Loucy (cell line): ENCODE data around the gene FOXJ2.
A peak's percentile ranks its signal among the peaks of the same experiment; 100 is the strongest.

Experiments
- H2AFZ ChIP-seq: fragments of 200-600 bp; sonication (generic); 2 replicates; pipeline ENCODE4 v1.6.0; 2016; ENCODE audit warnings: antibody characterized with exemption, mild to moderate bottlenecking, low read length, moderate library complexity
- H3F3A ChIP-seq: fragments of 200-600 bp; 2 replicates; pipeline ENCODE4 v1.6.0; 2016; ENCODE audit warnings: antibody characterized with exemption, low read depth, mild to moderate bottlenecking
- H3K27me3 ChIP-seq: fragments of 200-600 bp; sonication (generic); 2 replicates; pipeline ENCODE4 v1.6.1; 2014; ENCODE audit warnings: low read length, mild to moderate bottlenecking; ENCODE audit not compliant: insufficient read depth, poor library complexity, severe bottlenecking
- H3K36me3 ChIP-seq: fragments of 200-600 bp; sonication (generic); 2 replicates; pipeline ENCODE4 v1.6.1; 2016; ENCODE audit warnings: low read length; ENCODE audit not compliant: insufficient read depth
- H3K4me1 ChIP-seq: fragments of 200-600 bp; sonication (generic); 2 replicates; pipeline ENCODE4 v1.5.1; 2014; ENCODE audit warnings: low read length, mild to moderate bottlenecking; ENCODE audit not compliant: insufficient read depth, poor library complexity, severe bottlenecking
- H3K4me2 ChIP-seq: fragments of 200-600 bp; sonication (generic); 2 replicates; pipeline ENCODE4 v1.6.0; 2014; ENCODE audit warnings: antibody characterized with exemption, low read length, low read depth, mild to moderate bottlenecking; ENCODE audit not compliant: poor library complexity, severe bottlenecking
- H3K4me3 ChIP-seq: fragments of 200-600 bp; sonication (generic); 2 replicates; pipeline ENCODE4 v1.5.1; 2014; ENCODE audit warnings: low read length, mild to moderate bottlenecking, mixed read lengths; ENCODE audit not compliant: poor library complexity, severe bottlenecking
- H3K79me2 ChIP-seq: fragments of 200-600 bp; sonication (generic); 2 replicates; pipeline ENCODE4 v1.6.1; 2014; ENCODE audit warnings: low read length; ENCODE audit not compliant: insufficient read depth
- H3K9ac ChIP-seq: fragments of 200-600 bp; sonication (generic); 2 replicates; pipeline ENCODE4 v1.6.0; 2014; ENCODE audit warnings: mild to moderate bottlenecking, low read depth, low read length, moderate library complexity; ENCODE audit not compliant: poor library complexity, severe bottlenecking
- H3K9me2 ChIP-seq: fragments of 200-600 bp; sonication (generic); replicated peaks from 2 replicates; pipeline ENCODE4 v1.6.1; 2016; ENCODE audit warnings: low read depth, low read length, mixed read lengths
- H3K9me3 ChIP-seq: fragments of 200-600 bp; sonication (generic); 2 replicates; pipeline ENCODE4 v1.6.1; 2014; ENCODE audit warnings: mild to moderate bottlenecking, antibody characterized with exemption, low read length, low read depth; ENCODE audit not compliant: insufficient read depth
- H4K20me1 ChIP-seq: fragments of 200-600 bp; sonication (generic); 2 replicates; pipeline ENCODE4 v1.6.0; 2014; ENCODE audit warnings: antibody characterized with exemption, low read length, mild to moderate bottlenecking; ENCODE audit not compliant: insufficient read depth, poor library complexity, severe bottlenecking
- CTCF ChIP-seq: fragments of 200-600 bp; sonication (generic); conservative IDR thresholded peaks from 2 replicates; pipeline ENCODE4 v1.5.1; 2014; ENCODE audit warnings: mild to moderate bottlenecking, antibody characterized with exemption, low read length
- EZH2phosphoT487 ChIP-seq: fragments of 200-600 bp; IDR thresholded peaks from 2 replicates; pipeline ENCODE4 v1.6.1; 2018; ENCODE audit warnings: antibody characterized with exemption, mild to moderate bottlenecking, moderate library complexity, borderline replicate concordance

Gene FOXJ2

GRCh38 chr12:8038659-8039114 is 6.2 kb downstream of the FOXJ2 start:
- Histone ChIP-seq H3K36me3 (peaks cover 14% of the 10 kb centered on the region; the same call in 1 of the 2 replicates), H3F3A (no peaks in the 10 kb centered on the region), H3K9ac (peak overlapping the region; percentile 35), H3K4me1 (peaks cover 53% of the 10 kb centered on the region), H4K20me1 (no peaks in the 10 kb centered on the region), H3K4me3 (peak overlapping the region; percentile 56), H3K9me2 (no peaks in the 10 kb centered on the region), H3K27me3 (no peaks in the 10 kb centered on the region), H2AFZ (no peak overlapping the region), H3K9me3 (no peaks in the 10 kb centered on the region), H3K4me2 (peak overlapping the region; percentile 95), H3K79me2 (peaks cover 11% of the 10 kb centered on the region)
- TF ChIP-seq CTCF (no peak), EZH2phosphoT487 (no peak)

GRCh38 chr12:8040791-8041190 is 8.3 kb downstream of the FOXJ2 start:
- no peak overlapping the region for H3K9ac ChIP-seq
- H3F3A ChIP-seq = no peaks in the 10 kb centered on the region
- no peak overlapping the region for H3K4me3 ChIP-seq
- no peak overlapping the region for H2AFZ ChIP-seq
- H3K9me2 ChIP-seq = no peaks in the 10 kb centered on the region
- no peaks in the 10 kb centered on the region for H3K9me3 ChIP-seq
- H4K20me1 ChIP-seq = no peaks in the 10 kb centered on the region
- H3K27me3 ChIP-seq = no peaks in the 10 kb centered on the region
- H3K36me3 ChIP-seq = peaks cover 23% of the 10 kb centered on the region; the same call in 1 of the 2 replicates
- TF ChIP-seq EZH2phosphoT487 (no peak), CTCF (no peak)
- H3K79me2 ChIP-seq = no peaks in the 10 kb centered on the region; the same call in 1 of the 2 replicates
- H3K4me2 ChIP-seq = no peak overlapping the region
- peaks cover 32% of the 10 kb centered on the region for H3K4me1 ChIP-seq

GRCh38 chr12:8045952-8046944 is 13.7 kb downstream of the FOXJ2 start:
- H2AFZ ChIP-seq = no peak overlapping the region
- no peaks in the 10 kb centered on the region for H3K9me2 ChIP-seq
- H3K4me2 ChIP-seq = no peak overlapping the region
- H3K36me3 ChIP-seq = peaks cover 53% of the 10 kb centered on the region; the same call in 1 of the 2 replicates
- no peaks in the 10 kb centered on the region for H3K9me3 ChIP-seq
- TF ChIP-seq EZH2phosphoT487 (no peak), CTCF (peak; percentile 90)
- peaks cover 4% of the 10 kb centered on the region for H3K4me1 ChIP-seq
- no peaks in the 10 kb centered on the region for H4K20me1 ChIP-seq
- no peak overlapping the region for H3K4me3 ChIP-seq
- H3K79me2 ChIP-seq = no peaks in the 10 kb centered on the region
- no peaks in the 10 kb centered on the region for H3F3A ChIP-seq
- H3K27me3 ChIP-seq = no peaks in the 10 kb centered on the region
- H3K9ac ChIP-seq = no peak overlapping the region
